Sigmoid colon (tissue), 4 donors: ENCODE measurements around the gene TNNT2.
A peak's percentile ranks its signal among the peaks of the same experiment; 100 is the strongest.

Experiments used
- CTCF ChIP-seq, 4 experiments: fragments of 450-650 bp in 3 of 4; fragments of 200-600 bp in 1 of 4; IDR thresholded peaks; one replicate each; pipeline ENCODE4 v1.5.1; 2016 to 2019; ENCODE audit warnings: antibody characterized with exemption in 4 of 4, mild to moderate bottlenecking in 3 of 4, moderate library complexity in 2 of 4
- EP300 ChIP-seq, 4 donors: sonication (generic); formaldehyde crosslinking; IDR thresholded peaks; one replicate each; pipeline ENCODE4 v1.6.1; 2017; ENCODE audit warnings: antibody characterized with exemption in 4 of 4
- POLR2A ChIP-seq, 2 donors: fragments of 450-650 bp; IDR thresholded peaks; one replicate each; pipeline ENCODE4 v1.6.1; 2016; ENCODE audit warnings: antibody characterized with exemption in 2 of 2, mild to moderate bottlenecking in 2 of 2, moderate library complexity in 2 of 2
- POLR2AphosphoS5 ChIP-seq, 4 donors: sonication (generic); formaldehyde crosslinking; IDR thresholded peaks; one replicate each; pipeline ENCODE4 v1.6.1; 2017; ENCODE audit warnings: antibody characterized with exemption in 4 of 4

DNA sequence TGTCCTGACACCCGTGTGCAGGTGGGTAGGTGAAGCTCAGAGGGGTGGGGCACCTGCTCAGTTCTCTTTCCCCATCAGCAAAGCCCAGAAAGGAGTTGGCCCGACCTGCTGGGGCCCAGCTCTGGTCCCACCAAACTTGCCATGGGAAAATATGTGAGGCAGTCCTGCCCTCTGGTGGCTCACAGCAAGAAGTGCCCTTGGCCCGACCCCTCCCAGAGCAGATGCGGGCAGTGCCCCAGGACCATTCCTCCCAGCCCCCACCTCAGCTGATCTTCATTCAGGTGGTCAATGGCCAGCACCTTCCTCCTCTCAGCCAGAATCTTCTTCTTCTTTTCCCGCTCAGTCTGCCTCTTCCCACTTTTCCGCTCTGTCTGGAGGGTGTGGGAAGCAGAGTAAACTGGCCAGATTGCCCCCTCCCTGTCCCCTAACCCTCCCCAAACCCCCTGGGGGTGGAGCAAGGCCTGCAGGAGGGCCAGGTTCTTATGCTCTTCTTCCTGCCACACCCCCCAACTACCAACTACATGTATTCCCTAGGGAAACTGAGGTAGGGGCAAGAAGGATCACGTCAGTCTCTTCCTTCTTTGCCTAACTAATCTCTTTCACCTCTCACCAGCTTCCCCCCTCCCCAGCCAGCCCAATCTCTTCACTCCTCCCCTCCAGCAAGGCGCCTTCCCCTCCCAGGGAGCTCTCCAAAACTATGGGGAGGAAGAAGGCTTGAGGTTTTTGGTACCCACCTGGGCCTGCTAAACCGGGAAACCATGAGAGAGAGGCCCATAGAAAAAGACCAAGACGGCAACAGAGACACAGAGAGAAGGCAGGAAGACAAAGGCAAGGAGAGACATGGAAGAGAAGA lies 15.6 kb downstream of the TNNT2 start:
- TF ChIP-seq EP300 (IDR thresholded peaks at IDR 0.05) (no peak), CTCF (IDR thresholded peaks at IDR 0.05) (peak in 3 of 4 experiments; percentile 48 to 67 (median 64)), POLR2AphosphoS5 (IDR thresholded peaks at IDR 0.05) (no peak), POLR2A (IDR thresholded peaks at IDR 0.05) (no peak)
